ENCODE data around the gene OTX1.

- TF ChIP-seq CTCF (conservative IDR thresholded peaks at IDR 0.05 in 1 of 2, IDR thresholded peaks at IDR 0.05 in 1 of 2; ENCODE audit: low read depth in 1 of 2, low read length in 2 of 2) (no peak), EZH2 (IDR thresholded peaks at IDR 0.05; ENCODE audit: low read length, missing control alignments) (no peak)
These were observed 36.1 kb downstream of the OTX1 start for GRCh38 chr2:63086687-63087086.

Measured in fibroblast of lung (primary cell).